ENCODE measurements around the gene SH3TC1.

Gene SH3TC1

DNA sequence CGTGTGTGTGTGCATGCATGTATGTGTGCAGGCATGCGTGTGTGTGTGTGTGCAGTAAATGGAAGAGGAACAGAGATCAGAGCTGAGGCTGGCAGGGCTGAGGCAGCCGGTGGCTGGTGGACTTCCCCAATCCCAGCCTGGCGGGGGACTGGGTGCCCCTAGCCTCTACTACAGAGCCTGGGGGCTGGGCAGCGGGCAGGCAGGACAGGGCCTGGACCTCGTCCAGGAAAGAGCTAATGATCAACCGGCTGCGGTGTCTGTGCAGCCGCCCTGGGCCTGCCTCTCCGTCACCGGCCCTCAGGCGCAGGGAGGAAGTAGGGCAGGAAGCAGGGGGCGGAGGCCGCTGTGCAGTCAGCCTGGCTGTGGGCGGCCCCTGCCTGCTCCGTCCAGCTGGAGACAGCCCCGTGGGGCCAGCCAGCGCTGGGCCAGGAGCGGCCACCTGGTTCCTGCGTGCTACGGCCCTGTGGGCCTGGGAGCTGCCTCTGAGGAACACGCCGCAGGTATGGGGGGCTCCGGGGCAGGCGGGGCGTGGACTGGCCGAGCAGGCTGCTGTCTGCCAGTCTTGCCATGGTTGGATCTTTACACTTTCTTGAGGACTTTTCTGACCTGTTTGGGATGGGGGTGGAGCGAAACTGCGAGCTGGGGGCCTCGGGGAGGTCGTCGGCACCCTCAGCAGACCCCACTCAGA is at the start of gene SH3TC1:
Gene SH3TC1 (plus strand): TSS at position 385 of the 688 bp plus-strand sequence. CDS start 5,905 bp downstream, outside the sequence.
- ATAC-seq: peak; percentile 77 to 82

DNA sequence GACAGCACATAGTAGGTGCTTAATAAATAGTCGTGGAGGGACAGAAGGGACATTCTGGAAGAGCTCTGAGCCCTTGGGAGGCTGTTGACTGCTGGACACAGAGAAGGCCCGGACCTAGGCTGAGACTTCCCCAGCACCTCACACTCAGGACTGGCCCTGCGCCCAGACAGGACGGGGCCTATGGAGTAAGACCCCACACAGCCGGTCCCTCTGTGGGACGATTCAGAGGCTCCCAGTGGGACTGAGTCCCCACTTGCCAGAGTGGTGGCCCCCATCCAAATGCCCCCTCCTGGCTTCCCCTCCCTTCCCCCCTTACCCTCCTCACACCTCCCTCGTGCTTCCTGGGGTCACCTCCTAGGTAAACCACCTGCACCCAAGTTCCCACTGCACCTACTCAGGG is 49.4 kb upstream of the SH3TC1 start:
- ATAC-seq: no peak

DNA sequence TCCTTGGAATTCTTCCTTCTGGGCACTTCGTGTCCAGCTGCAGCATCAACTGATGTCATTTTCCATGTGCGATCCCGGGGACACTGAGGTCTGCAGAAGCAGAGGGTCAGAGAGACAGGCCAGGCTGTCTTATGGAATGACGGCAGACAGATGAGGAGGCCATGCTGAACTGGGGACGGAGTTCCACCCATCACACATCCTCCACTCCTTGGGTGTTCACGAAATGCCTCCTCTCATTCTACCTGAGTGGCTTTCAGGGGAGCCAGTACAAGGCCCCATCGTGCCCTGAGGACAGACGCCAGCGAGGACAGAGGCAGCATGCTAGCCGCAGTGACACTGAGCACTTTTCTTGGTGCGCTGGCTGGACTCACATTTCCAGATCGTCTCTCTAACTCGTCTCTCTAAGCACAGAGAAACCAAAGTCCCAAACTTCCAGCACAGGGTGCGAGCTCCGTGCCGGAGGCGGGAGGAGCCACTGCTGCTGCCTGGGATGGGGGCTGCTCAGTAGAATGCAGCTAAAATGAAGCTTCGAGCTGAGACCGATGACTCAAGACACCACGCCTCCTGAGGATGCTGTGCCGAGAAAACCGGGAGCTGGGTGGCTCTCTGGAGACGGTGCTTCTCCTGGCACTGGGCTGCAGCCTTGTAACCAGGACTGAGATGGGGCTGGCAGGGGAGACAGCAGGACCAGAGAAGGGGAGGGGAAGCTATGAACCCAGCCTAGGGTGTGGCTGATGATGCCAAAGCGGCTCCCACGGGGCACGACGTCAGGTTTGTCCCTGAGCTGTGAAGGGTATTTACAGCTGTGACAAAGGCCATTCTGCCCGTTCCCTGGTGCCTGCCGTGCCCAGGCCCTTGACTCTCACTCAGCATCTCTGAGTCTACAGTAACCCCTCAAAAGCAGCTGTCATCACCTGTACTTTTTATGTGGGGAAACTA is 48.7 kb upstream of the SH3TC1 start:
- ATAC-seq: no peak

DNA sequence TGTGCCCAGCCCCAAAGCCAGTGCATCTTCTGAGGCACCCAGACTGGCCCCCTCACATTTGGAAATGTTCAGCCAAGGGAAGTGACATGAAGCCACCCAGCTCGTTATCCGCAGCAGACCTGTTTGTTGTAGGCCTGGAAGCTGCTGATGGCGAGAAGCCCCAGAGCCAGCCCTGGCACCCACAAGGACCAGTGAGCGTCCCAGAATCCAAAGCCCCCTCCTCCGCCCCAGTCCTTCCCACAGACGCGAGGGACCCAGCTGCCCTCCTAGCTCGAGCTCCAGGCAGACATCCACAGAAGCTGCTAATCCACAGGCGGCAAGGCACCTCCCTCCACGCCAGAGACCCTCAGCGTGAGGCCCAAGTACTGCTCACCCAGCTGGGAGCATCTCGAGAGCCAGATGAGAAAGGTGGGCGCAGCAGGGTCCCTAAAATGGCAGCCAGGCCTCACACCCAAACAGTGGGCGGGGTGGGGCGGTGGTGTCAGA is 47.9 kb upstream of the SH3TC1 start:
- ATAC-seq: no peak

DNA sequence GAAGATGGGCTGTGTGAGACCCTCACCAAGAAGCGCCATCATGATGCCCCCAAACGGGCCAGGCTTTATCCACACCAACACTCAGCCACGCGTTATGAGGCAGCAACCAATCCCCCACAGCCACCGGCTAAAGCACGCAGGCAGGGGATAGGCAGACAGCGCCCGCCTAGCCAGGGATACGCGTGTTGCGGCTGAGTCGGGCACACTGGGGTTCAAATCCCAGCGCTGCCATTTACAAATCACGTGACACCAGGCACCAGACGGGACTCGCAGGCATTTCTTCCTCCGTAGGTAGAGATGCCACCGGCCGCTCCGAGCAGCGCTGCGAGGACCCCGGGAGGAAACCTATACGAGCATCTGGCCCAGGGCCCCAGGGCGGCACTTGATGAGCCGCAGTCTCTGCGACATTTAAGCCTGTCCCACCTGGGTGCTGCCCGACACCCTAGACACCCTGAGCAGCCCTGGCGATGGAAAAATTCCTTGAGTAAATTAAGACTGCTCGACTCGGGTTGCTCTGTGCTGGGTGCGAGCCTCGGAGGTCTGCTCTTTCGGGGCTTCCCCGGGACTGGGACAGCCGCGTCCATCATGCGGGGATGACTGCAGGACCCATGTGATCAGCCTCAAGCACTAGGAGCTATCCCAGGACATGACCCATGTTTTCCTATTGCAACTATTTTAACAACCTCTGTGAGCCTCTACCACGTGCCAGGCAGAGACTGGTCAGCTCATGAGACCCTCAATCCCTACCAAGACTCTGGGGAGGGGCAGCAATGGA is 46.8 kb upstream of the SH3TC1 start:
- no peak for ATAC-seq

DNA sequence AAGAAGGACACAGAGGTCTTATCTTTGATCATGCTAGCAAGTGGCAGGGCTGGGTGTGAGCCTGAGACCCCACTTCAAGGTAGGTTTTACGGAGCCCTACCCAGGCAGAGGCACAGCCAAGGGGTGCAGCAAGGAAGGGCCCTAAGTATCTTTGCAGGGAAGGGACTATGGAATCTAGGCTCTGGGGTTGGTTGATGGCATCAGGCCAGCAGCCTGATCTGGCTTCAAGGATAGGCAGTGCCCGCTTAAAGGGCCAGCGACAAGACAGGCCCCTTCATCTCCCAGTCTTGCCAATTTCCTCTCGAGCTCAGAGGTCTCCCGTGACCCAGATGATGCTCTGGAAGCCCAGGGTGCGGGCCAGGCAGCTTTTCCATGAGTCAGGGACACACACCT is 46.2 kb upstream of the SH3TC1 start:
- no peak for ATAC-seq

DNA sequence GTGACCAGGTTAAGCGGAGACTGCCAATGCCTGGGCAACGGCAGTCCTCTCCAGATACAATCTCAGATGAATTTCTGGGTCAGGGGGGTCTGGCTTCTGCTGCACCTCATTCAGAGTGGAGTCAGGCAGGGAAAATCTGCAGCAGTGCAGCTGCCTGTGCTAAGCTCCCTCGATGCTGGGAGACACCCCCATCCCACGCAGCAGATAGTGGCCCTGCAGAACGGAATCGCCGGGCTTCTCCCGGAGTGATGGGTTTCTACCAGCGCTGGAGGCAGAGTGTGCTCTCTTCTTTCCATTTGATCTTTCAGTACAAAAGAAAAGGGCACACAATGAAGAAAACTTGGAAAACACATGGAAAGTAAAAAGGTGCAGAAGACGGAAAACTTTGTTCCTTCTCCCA is 45.6 kb upstream of the SH3TC1 start:
- ATAC-seq: no peak

DNA sequence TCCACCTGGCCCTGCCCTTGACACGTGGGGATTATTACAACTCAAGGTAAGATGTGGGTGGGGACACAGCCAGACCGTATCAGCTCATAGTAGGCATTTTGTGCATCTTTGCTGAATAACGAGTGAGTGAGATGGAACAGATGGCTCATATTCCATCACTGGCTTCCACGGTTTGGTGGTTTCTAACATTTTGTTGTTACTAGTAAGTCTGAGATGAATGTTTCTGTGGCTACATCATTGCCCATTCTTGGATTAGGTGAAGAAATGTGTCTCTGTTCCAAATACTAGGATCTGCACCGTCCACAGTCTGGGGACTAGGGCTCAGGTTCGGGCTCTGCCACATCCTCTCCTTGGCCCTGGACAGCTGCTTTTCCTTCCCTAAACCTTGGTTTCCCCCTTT is 44.0 kb upstream of the SH3TC1 start:
- ATAC-seq: no peak

DNA sequence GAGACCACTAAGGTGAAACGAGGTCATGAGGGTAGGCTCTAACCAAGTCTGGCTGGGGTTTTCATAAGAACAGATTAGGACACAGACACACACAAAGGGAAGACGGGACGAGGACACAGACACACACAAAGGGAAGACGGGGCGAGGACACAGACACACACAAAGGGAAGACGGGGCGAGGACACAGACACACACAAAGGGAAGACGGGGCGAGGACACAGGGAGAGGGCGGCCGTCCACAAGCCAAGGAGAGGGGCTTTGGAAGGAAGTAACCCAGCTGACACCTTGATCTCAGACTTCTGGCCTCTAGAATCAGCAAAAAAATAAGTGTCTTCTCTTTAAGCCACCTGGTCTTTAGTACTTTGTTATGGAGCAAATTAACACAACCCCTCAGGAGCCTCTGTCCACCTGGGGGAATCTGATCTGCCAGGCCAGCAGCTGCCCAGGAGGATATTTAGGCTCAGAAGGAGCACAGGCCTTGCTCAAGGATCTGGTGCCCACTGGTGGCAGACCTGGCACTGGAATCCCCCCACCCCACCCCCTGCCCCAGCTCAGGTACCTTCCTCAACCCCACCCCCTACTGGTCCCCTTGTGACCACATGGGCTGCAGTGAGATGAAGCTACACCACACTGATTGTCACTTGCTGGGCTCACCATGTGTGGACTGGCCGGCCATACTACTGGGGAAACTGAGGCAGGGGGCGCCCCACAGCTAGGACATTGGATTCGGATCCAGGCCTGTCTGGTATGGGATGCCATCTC is 43.2 kb upstream of the SH3TC1 start:
- no peak for ATAC-seq

DNA sequence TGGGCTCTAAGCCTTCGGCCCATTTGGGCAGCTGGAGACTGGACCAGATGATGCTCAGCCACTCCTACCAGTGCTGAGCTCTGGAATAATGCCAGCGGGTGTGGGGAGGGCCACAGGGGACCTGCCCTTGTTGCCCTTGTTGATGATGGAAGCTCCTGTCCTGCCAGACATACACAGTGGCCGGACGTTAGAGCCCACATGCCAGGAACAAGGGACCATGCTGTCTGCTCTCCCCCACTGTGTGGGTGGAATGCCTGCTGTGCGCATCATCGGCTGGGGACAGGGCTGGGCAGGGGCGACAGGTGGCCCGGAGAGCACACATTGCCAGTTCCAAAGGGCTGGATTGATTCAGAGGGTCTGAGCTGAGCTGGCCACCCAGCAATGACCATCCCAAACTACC is 42.5 kb upstream of the SH3TC1 start:
- no peak for ATAC-seq

DNA sequence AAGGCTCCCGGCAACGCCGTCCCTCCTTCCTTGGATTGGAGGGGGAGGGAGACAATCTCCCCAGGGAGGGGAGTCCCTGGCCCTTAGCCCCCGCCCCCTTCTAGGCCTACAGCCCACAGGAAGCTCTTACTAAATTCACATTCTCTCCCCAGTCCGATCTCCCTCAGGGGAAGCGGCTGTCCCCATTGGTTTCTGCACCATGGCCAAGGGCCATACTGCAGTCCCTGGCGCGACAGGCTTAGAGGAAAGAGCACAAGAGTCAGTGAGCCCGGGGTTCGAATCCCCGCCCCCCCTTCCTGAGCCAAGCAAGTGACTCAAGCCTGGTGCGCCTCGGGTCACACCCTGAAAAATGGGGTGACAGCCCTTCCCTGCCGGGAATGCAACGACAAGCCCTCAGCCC is 41.6 kb upstream of the SH3TC1 start:
- no peak for ATAC-seq

DNA sequence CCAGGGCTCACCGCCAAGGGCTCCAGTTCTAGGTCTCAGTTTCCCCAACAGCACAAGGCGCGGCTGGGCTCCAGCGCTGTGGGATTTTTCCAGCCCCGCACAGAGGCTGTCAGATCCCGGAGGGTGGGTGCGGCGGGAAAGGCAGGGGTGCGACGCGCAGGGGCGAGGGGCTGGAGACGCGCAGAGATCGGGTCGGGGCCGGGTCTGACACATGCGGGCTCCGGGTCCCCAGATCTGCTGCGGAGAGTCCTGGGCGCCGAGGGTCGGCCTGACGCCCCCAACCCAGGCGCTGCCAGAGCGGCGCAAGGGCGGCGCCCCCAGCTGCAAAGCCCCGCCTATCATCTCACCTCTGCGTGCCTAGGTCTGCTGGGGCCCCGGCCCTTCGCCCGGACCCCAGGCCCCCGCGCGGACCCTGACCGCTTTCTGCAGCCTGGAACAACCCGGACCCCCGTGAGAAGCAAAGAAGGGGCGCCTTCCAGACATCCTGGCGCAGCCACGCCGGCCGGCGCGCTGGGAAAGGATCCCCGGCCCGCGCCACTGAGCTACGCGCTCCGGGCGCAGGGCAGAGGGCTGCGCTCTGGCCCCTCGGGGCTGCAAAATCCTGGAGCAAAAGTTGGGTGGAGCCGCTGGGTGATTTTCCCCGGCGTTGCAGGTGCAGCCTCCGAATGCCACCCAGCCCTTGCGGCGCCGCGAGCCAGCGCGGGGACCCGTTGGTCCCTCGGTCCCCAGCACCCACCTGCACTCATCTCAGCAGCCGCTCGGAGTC is 41.0 kb upstream of the SH3TC1 start:
- peak in 1 of 2 donors; percentile 0 for ATAC-seq

DNA sequence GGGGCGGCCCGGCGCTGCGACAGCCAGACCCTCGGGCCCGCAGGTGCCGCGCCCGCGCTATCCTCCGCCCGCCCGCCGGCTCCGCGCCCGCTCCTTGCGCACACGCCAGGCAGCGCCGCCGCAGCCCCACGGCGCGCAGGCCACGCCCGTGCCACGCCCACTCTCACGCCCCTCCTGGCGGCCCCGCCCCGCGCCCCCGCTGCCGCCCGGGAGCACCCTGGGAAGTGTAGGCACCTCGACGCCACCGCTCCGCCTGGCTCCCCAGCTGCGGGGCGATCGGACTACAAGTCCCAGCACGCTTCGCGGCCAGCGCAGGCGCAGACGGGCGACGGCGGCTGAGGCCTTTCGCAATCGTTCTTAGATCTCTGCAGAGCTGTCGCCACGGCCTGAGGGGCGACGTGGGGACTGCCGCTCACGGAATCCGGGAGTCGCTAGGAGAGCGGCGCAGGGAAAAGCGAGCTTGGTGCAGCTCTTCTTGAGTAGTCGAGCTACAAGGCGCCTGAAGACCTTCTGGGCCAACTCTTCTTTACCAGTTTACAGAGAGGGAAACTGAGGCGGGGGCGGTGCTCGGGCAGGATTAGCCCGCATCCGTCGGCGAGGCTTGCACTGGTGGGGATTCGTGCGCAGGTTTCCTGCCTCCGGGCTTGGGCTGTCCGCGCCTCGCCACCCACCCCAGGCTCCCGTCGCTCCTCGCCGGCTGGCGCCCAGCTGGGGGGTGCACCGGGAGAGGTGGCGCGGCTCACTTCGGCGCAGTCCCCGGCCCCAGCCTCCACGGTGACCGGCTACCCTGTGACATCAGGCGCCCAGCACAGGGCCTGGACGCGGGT is 40.2 kb upstream of the SH3TC1 start, which contains the start of gene ABLIM2:
Gene ABLIM2 (minus strand): TSS at position 104 of the 827 bp plus-strand sequence. CDS start 124 bp downstream, outside the sequence.
- peak; percentile 99 for ATAC-seq

DNA sequence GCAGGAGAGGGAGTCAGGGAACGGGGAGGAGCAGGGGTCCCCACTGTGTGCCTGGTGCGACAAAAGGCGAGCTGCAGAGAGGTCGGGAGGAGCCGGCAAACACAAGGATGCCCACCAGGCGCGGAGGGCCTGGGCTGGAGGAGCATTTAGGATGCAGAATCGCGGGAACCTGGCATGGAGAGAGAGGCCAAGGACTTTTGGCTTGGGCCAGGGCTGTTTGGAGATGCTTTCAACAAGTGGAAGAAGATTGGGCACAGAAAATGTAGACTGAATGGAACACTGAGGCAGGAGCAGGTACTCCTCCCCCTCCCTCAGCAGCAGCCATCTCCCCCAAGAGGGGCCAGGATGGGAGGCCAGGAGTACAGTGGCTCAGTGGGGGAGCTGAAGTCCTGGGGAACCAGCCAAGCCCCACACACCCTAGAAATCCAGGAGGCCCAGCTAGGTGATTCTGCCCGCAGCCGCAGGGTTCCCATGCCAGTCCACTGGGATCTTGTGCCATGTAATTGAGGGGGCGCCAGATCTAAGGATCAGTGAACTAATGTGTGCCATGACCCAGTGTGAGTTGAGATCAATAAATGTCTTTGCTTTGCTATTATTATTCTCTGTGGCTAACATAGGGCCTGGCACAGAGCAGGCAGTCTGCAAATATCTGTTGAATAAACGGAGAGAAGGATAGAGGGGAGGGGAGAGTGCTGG is 39.4 kb upstream of the SH3TC1 start:
- no peak for ATAC-seq

DNA sequence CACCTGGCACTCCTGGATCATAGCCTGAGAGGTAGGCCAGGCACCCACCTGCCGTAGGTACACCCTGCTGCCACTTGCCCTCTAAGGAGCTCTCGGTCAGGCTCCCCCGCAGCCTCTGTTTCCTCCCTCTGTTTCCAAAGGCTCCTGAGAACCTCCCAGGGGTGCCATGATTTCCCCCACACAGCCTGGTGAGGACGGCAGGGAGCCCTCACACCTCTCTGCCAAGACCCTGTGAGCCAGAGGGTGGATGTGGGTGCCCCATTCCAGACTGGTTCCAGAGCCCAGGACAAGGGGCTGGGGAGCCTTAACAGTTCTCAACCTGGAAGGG is 38.9 kb upstream of the SH3TC1 start:
- no peak for ATAC-seq

DNA sequence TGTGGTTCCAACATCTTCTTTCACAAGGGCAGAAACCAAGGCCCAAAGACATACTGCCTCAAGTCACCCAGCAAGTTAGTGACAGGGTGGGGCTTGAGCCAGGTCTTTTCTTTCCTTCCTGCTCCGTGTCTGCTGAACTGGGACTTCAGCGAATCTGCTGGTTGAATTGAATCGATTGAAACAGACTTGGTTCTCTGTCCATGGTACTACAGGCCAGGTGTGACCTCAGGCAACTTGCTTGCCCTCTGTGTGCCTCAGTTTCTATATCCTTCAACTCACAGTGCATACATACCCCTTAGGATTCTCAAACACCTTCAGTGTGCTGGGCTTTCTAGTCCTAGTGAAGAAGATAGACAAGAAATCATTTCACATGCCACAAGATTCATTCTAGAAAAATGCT is 38.5 kb upstream of the SH3TC1 start:
- no peak for ATAC-seq

DNA sequence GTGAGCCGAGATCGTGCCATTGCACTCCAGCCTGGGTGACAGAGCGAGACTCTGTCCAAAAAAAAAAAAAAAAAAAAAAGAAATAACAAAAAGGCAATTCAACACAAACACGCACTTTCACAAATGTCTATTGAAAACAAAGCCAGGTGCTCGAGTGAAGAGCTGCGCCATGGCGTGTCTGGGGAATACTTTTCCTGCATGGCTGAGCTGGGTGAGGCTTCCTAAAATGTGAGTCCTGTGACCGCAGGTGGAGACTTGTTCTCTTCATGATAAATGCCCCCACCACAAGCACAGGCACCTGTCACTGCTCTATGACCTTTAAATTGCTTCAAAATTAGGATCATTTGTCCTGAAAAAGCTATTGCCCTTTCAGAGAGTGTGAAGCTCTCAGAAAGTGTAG is 36.5 kb upstream of the SH3TC1 start:
- no peak for ATAC-seq

DNA sequence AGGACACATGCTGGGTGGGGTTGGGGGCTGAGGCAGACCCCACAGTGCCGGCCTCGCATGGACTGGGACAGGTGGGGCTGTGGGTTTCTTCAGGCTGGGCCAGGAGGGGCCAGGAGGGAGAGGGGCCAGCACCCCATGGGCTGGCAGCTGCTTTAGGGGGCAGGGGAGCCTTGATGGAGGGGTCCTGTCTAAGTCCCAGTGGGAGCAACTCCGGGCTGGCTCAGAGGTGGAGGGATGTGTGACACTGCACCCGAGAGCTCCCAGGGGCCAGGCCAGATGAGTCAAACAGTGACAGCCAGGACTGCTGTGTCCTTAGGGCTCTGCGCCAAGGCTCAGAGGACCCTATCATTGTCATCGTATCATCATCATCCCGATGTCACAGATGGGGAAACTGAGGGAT is 36.1 kb upstream of the SH3TC1 start:
- no peak for ATAC-seq

DNA sequence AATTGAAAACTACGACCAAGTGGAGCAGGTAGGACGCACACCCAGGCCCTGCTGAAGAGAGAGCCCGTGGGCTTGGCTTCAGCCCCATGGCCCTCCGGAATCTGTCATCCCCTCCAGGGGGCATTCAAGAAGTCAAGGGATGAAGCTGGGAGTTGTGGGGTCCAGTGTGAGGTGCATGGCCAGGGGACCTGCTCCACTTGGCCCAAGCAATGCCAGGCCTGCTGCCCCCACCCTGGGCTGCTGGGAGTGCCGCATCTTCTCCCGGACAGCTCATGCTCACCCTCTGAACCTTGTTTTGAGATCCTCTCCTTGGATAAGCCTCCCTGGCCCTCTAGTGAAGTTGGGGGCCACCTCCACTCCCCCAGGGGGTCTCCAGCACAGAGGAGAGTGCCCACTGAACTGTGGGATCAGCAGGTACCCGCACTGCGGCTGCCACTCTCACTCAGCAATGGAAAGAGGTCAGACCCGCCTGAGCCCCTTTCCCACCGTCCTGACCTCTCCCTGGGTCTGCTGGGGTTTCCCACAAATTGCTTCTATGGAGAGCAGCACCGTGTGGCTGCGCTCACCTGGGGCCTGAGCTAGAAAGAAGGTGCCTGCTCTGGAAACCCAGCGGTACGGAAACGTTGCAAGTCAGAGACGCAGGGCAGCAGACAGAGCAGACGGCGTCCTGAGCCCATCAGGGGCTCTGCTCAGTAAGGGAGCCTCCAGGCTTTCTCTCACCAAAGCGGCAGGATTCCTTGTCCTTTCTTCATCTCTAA is 35.5 kb upstream of the SH3TC1 start:
- ATAC-seq: no peak

Data from activated CD4-positive, CD25-positive, alpha-beta regulatory T cell treated with anti-CD3 and anti-CD28 coated beads, Interleukin-2, amount 50 U/mL, for 24 hours (primary cell).